K562 treated with DMSO at 1 percent for 4 hours (cell line): ENCODE measurements around the gene BCO1. TPM values are rescaled to one million over a fixed set of nuclear protein-coding genes. Genes with fewer than 3 reads are reported as not detected.

Experiments
- total RNA-seq: library from RNA; unstranded; fragments of 300-600 nt; gene quantifications from 2 replicates; pipeline ENCODE4 v1.2.3, GENCODE V29; 2022; ENCODE audit not compliant: insufficient read depth

Gene BCO1, protein sequence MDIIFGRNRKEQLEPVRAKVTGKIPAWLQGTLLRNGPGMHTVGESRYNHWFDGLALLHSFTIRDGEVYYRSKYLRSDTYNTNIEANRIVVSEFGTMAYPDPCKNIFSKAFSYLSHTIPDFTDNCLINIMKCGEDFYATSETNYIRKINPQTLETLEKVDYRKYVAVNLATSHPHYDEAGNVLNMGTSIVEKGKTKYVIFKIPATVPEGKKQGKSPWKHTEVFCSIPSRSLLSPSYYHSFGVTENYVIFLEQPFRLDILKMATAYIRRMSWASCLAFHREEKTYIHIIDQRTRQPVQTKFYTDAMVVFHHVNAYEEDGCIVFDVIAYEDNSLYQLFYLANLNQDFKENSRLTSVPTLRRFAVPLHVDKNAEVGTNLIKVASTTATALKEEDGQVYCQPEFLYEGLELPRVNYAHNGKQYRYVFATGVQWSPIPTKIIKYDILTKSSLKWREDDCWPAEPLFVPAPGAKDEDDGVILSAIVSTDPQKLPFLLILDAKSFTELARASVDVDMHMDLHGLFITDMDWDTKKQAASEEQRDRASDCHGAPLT
- not detected in 2 replicates for total RNA-seq

DNA sequence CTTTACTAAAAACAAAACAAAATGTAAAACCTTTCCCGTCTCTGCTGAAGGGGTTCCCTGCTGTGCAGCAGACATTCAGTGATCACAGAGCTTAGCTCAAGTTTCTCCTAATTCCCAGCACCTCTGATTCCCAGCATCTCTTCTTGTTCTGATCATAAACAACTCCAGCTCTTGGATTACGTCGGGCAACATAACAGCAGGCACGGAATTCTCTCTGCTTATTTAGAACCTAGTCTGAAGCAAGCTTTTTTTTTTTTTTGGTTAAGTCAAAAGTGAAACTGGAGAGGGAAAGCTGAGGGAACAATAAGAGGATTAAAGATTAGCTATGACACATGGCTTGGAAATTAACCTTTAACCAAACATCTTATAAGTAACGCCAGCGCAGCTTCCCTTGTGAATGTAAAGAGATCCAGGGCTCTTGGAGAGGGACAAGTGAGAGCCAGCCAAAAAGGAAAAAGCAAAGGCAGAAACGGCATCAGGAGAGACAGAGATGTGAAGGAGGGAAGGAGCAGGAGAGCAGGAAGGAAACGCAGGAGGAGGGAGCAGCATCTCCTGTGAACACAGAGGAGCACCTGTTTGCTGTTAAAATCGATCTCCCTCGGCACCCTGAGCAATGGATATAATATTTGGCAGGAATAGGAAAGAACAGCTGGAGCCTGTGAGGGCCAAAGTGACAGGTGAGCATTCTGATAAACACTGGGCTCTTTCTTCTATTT is at the start of gene BCO1:
Gene BCO1 (plus strand): TSS at position 394 of the 716 bp plus-strand sequence. CDS start 220 bp downstream, at position 614.

DNA sequence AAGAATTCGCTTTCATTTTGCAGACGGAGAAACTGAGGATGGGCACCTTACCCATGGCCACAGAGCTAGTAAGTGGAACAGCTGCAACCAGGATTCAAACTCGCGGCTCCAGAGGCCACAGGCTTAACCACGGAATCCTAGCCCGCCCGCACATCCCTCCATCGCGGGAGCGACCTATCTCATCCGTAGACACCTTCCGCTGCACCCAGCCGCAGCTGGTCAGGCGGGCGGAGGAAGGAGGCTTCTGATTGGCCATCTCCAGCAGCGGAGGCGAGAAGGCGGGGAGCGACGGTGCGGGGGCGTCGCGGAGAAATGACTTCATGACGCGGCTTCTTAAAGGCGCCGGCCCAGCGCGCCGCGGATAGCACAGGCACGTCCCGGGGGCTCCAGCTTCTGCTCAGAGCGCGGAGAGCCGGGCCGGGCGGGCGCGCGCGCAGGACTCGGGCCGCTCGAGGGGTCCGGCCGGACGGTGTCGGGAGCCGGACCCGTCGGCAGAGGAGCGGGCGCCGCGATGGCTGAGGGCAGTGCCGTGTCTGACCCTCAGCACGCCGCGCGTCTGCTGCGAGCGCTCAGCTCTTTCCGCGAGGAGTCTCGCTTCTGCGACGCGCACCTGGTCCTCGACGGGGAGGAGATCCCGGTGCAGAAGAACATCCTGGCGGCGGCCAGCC is 76.2 kb downstream of the BCO1 start, which contains the start of gene GAN:
Gene GAN (plus strand): TSS at position 360 of the 668 bp plus-strand sequence. CDS start 152 bp downstream, at position 512.

Other genes starting within 250 kb of the BCO1 start
- 184 and 191 TPM in 2 replicates for gene CMC2, start 231.8 kb upstream of the BCO1 start, total RNA-seq
- 174 and 179 TPM in 2 replicates for gene CENPN, start 231.5 kb upstream of the BCO1 start, total RNA-seq
- gene ATMIN, start 202.8 kb upstream of the BCO1 start, total RNA-seq: 14.1 and 20.4 TPM in 2 replicates
- gene C16orf46, start 161.5 kb upstream of the BCO1 start, total RNA-seq: not detected in 2 replicates
- 16.3 and 21.0 TPM in 2 replicates for gene GCSH, start 142.3 kb upstream of the BCO1 start, total RNA-seq
- gene GAN, start 76.3 kb downstream of the BCO1 start, total RNA-seq: 2.3 and 2.5 TPM in 2 replicates
- gene CMIP, start 206.1 kb downstream of the BCO1 start, total RNA-seq: 71.5 and 72.5 TPM in 2 replicates